HepG2 (cell line): Measurements from ENCODE around the gene SYNE1. TPM values are rescaled to one million over a fixed set of nuclear protein-coding genes. Genes with fewer than 3 reads are reported as not detected.

Experiments used
- PRDM4 ChIP-seq: sonication (generic); formaldehyde crosslinking; IDR thresholded peaks from 2 replicates; pipeline ENCODE4 v1.9.0; 2021; ENCODE audit warnings: missing genetic modification reagents, borderline replicate concordance
- TCF7L2 ChIP-seq: IDR thresholded peaks from 2 replicates; pipeline ENCODE4 v1.6.1; 2011; ENCODE audit warnings: mild to moderate bottlenecking, low read depth, low read length, moderate library complexity
- polyA plus RNA-seq, 8 experiments: library from polyadenylated mRNA; depleted of rRNA in 3 of 8; stranded (reverse) in 7 of 8; unstranded in 1 of 8; fragments of >200 nt; fragmentation: Illumina TruSeq in 4 of 8; extraction: Trizol in 4 of 8; gene quantifications; 2 replicates each; pipeline versions ENCODE4 v1.2.1 to v1.2.3, GENCODE V29; 2011 to 2016; ENCODE audit warnings: low read depth in 4 of 8, missing spikeins in 1 of 8, mixed read lengths in 1 of 8; ENCODE audit not compliant: insufficient read depth in 1 of 8
- small RNA-seq, 3 experiments: library from RNA; depleted of rRNA; stranded (forward); fragments of <200 nt; gene quantifications; one replicate each; pipeline ENCODE3, GENCODE V24; 2012; ENCODE audit warnings: low read depth in 2 of 3, low replicate concordance in 1 of 3; ENCODE audit not compliant: insufficient read length in 3 of 3, insufficient read depth in 2 of 3
- total RNA-seq, 5 experiments: library from RNA; depleted of rRNA; stranded (reverse); fragments of >200 nt; fragmentation: Illumina TruSeq; extraction: Trizol; gene quantifications; 2 replicates each; pipeline ENCODE4 v1.2.3, GENCODE V29; 2016; ENCODE audit warnings: low read depth in 1 of 5

The SYNE1 gene
- total and polyA plus RNA-seq, 2 of the 13 experiments (the other 11 are each of a cell fraction or from before 2014, with no cell fraction given) = 5.5 to 15.9 TPM

DNA sequence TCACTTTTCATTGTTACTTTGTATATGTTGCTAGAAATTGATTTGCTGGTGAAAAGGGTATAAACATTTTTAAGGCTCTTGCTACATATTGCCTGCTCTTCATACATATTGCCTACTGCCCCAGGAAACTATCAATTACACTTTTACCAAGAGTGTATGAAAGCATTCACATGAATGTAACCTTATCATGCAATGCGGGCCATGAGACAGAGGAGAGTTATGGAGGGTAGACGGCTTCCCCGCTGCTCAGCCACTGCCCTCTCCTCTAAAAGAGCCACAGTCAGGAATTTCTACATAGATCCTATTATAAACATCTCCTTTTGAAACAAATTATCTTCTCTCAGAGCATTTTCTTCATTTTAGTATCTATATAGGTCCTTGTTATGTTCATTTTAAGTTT lies 565.3 kb downstream of the SYNE1 start (continued):
- no peak for TF ChIP-seq PRDM4 (CRISPR knock-in tag)
- no peak for TF ChIP-seq TCF7L2
- TF ChIP-seq, all 625 proteins: peak for 0

Small RNA genes within 50 kb of the gene (small RNA-seq; reads per million reads assigned to genes)
- 0 reads per million in 3 experiments for gene RNA5SP223

Other genes starting within 250 kb of the SYNE1 start
- gene MYCT1, start 60.5 kb upstream of the SYNE1 start, total RNA-seq (2016; rRNA removed; fragmentation: Illumina TruSeq; extraction: Trizol) = not detected in 2 replicates
- not detected in 2 replicates for gene MYCT1, start 60.5 kb upstream of the SYNE1 start, polyA plus RNA-seq (2011; rRNA removed)
- gene VIP, start 113.4 kb upstream of the SYNE1 start, total RNA-seq (2016; rRNA removed; fragmentation: Illumina TruSeq; extraction: Trizol) = not detected in 2 replicates
- gene VIP, start 113.4 kb upstream of the SYNE1 start, polyA plus RNA-seq (2011; rRNA removed) = not detected in 2 replicates